ENCODE data around the gene DPF1. TPM values are rescaled to one million over a fixed set of nuclear protein-coding genes. Genes with fewer than 3 reads are reported as not detected.
A peak's percentile ranks its signal among the peaks of the same experiment; 100 is the strongest.

The DPF1 gene
- total RNA-seq, 1 experiment from 2014 or later = 10.5 TPM

DNA sequence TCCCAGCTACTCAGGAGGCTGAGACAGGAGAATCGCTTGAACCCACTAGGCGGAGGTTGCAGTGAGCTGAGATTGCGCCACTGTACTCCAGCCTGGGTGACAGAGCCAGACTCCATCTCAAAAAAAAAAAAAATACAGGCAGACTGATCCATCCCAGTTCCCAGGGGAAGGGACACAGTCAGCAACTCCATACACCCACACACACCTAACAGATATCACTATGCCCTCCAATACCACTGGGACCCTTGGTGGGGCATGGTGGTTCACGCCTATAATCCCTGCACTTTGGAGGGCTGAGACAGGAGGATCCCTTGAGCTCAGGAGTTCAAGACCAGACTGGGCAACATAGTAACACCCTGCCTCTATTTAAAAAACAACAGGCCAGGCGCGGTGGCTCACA, 2.6 kb downstream of the DPF1 start:
- H3K4me1 ChIP-seq (replicated peaks) = peaks cover 9% of the 10 kb centered on the region
- H3K36me3 ChIP-seq = peaks cover 17% of the 10 kb centered on the region
- no peaks in the 10 kb centered on the region for H3K27me3 ChIP-seq (replicated peaks)
- H3K27ac ChIP-seq = no peak overlapping the region
- no peaks in the 10 kb centered on the region for H3K9me3 ChIP-seq (replicated peaks)
- no peak overlapping the region for H3K4me3 ChIP-seq
- DNase-seq (ENCODE audit: low read depth in 1 of 2, low spot score in 2 of 2) = no peak

DNA sequence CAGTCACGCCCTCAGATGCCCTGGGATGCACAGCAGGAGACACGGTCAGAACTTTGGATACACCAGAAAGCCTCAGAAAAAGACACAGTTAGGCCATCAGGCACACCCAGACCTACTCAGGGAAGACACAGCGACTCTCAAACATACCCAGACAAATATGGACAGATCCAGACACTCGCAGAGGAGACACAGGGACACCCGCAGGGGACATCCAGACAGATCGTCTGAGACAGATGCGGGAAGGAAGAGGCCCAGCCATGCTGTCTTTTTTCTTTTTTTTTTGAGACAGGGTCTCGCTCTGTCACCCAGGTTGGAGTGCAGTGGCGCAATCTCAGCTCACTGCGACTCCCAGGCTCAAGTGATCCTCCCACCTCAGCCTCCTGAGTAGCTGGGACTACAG, 4.8 kb downstream of the DPF1 start:
- peaks cover 20% of the 10 kb centered on the region for H3K36me3 ChIP-seq
- H3K4me3 ChIP-seq = no peak overlapping the region
- H3K4me1 ChIP-seq (replicated peaks) = peaks cover 9% of the 10 kb centered on the region
- no peaks in the 10 kb centered on the region for H3K27me3 ChIP-seq (replicated peaks)
- no peaks in the 10 kb centered on the region for H3K9me3 ChIP-seq (replicated peaks)
- no peak for DNase-seq (ENCODE audit: low read depth in 1 of 2, low spot score in 2 of 2)
- no peak overlapping the region for H3K27ac ChIP-seq

DNA sequence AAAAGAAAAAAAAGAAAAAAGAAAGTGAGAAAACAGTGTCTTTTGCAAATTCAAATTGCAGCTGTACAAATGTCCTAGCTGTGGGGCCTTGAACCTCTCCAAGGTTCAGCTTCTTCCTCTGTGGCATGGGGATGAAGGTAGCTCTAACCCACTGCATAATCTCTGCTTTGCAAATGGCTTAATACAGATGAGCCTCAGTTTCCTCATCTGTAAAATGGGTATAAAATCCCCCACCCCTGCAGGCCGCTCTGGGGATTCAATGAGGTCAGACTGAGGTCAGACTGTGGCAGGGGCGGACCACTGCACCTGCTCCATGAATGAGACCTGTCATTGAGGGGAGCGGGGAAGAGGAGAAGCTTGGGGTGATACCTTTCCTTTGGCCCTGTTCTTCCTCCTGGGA, 5.8 kb downstream of the DPF1 start:
- H3K36me3 ChIP-seq = peaks cover 24% of the 10 kb centered on the region

DNA sequence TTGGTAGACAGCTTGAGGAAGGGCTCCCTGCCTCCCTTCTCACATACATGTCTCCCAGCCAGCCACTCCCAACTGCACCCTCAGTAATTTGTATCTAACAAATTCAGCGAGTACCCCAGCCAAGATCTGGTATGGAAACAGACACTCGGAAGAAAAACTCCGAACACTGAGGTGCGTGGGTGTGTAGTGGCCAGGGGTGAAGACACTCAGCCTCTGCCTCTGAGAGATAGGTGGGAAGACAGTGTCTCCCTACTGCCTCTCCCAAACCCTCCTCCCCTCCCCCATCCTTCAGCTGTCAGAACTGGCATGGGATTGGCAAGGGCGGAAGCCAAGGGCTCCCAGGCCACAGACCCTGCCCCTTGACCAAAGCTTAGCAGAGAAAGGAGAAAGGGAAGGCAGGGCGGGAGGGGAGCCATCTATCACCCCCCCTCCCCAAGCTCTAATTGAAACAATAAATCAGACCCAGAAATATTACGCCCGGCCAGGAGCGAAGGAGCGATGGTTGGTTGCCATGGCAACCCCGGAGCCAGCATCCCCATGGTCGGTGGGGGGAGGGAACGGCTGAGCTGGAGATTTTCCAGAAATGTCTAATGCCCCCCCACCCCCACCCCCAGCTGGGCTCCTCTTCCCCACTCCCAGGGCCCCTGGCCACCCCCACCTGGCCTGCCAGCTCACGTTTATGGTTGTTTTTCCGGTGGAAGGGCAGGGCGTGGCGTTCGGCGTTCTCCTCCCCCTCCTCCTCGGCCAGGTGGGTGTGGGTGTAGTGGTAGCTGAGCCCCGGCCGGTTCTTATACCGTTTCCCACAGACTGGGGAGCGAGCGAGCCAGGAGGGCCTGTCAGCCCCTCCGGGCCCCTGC, 7.0 kb downstream of the DPF1 start:
- no peak for DNase-seq (ENCODE audit: low read depth in 1 of 2, low spot score in 2 of 2)
- Histone ChIP-seq H3K4me1 (replicated peaks) (peaks cover 8% of the 10 kb centered on the region), H3K9me3 (replicated peaks) (no peaks in the 10 kb centered on the region), H3K4me3 (no peak overlapping the region), H3K27me3 (replicated peaks) (no peaks in the 10 kb centered on the region), H3K27ac (no peak overlapping the region), H3K36me3 (peaks cover 24% of the 10 kb centered on the region)

More for the DNA sequence above, 5.8 kb downstream of the DPF1 start:
- Histone ChIP-seq H3K27ac (no peak overlapping the region), H3K4me3 (no peak overlapping the region), H3K9me3 (replicated peaks) (no peaks in the 10 kb centered on the region), H3K4me1 (replicated peaks) (peaks cover 10% of the 10 kb centered on the region), H3K27me3 (replicated peaks) (no peaks in the 10 kb centered on the region)
- no peak for DNase-seq (ENCODE audit: low read depth in 1 of 2, low spot score in 2 of 2)

DNA sequence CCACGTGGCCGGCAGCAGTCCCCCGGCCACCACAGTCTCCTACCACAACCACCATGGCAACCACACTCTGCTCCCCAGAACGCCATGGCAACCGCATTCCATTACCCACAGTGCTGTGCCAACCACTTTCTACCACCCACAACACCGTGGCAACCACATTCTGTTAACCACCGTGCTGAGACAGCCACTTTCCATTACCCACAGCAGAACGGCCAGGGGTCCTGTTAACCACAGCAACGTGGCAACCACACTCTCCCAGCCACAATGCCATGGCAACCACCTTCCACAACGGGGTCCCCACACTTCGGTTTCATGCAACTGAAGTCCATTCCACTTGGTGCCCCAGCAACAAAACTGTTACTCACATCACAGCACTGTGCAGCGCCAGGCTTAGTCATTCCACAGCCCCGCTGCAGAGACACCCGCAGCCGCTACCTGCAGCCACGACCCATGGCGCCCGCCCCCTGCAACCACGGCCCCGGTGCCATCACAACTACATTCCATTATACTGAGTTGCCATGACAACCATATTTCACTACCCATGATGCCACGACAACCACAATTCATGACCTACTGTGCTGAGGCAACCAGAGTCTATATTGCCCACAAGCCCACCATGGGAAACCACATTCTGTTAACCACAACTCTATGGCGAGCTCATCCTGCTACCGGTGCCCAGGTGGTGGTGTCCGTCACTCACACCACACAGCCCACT, 10.0 kb downstream of the DPF1 start:
- Histone ChIP-seq H3K36me3 (peaks cover 23% of the 10 kb centered on the region), H3K9me3 (replicated peaks) (no peaks in the 10 kb centered on the region), H3K27ac (peak overlapping the region; percentile 47), H3K27me3 (replicated peaks) (no peaks in the 10 kb centered on the region), H3K4me3 (no peak overlapping the region), H3K4me1 (replicated peaks) (peaks cover 8% of the 10 kb centered on the region)
- DNase-seq (ENCODE audit: low read depth in 1 of 2, low spot score in 2 of 2) = peak; percentile 36 to 64

DNA sequence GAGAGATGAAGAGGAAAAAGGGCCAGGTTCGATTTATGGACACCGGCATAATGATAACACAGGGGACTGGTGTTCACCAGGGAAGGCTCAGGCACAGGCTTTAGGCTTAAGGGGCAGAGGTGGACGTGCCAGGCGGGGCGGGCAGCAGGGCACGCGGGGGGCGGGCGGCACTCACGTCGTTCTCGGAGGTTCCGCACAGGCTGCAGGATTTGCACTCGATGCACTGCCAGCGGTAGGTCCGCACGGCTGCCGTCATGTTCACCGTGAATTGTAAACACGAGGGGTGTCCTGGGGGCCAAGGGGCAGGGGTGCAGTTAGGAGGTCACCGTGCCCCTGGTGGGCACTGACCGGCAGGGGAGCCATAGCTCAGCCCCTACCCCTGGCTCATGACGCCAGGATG, 10.6 kb downstream of the DPF1 start:
- Histone ChIP-seq H3K27me3 (replicated peaks) (no peaks in the 10 kb centered on the region), H3K4me3 (no peak overlapping the region), H3K4me1 (replicated peaks) (peaks cover 8% of the 10 kb centered on the region), H3K27ac (peak overlapping the region; percentile 47), H3K36me3 (peaks cover 17% of the 10 kb centered on the region), H3K9me3 (replicated peaks) (no peaks in the 10 kb centered on the region)
- no peak for DNase-seq (ENCODE audit: low read depth in 1 of 2, low spot score in 2 of 2)

DNA sequence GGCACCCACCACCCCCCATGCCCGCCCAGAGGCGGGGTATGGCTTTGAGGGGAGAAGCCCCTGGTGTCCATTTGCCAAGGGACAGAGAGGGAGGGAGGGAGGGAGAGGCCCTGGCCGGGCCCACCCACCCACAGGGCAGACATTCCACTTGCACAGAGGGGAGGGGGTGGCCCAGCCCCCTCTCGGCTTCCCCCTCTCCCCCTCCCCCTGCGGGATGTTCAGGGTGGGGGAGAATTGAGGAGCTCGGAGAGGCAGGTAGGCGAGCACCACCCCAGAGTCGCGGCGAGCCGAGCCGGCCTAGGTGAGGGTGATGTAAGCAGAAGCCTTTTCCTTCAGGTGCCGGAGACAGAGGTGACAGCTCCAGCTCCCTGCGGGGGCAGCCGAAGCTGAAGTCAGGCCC, 12.3 kb downstream of the DPF1 start:
- Histone ChIP-seq H3K4me1 (replicated peaks) (peaks cover 8% of the 10 kb centered on the region), H3K27me3 (replicated peaks) (no peaks in the 10 kb centered on the region), H3K36me3 (peaks cover 7% of the 10 kb centered on the region), H3K27ac (no peak overlapping the region), H3K4me3 (no peak overlapping the region), H3K9me3 (replicated peaks) (no peaks in the 10 kb centered on the region)
- DNase-seq (ENCODE audit: low read depth in 1 of 2, low spot score in 2 of 2) = no peak

DNA sequence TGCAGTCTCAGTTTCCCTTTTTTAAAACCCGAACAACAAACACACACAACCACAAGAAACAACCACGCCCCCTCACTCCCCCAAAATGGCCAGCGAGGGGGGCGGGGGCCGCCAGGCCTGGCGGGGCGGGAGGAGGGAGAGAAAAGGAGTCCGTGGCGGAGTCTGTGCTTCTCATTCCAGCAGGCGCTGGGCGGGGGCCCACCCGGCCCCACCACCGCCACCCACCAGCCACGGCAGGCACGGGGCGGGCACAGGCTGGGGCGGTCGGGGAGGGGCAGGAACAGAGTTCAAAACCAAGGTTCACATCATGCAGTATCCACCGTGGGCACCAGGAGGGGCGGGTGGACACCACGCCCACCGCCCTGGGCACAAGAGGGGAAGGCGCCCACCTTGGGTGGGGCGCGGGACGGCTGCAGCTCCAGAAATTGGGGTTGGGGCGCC, 12.9 kb downstream of the DPF1 start:
- Histone ChIP-seq H3K4me1 (replicated peaks) (peaks cover 8% of the 10 kb centered on the region), H3K27me3 (replicated peaks) (no peaks in the 10 kb centered on the region), H3K4me3 (no peak overlapping the region), H3K36me3 (peaks cover 7% of the 10 kb centered on the region), H3K27ac (no peak overlapping the region), H3K9me3 (replicated peaks) (no peaks in the 10 kb centered on the region)
- no peak for DNase-seq (ENCODE audit: low read depth in 1 of 2, low spot score in 2 of 2)

DNA sequence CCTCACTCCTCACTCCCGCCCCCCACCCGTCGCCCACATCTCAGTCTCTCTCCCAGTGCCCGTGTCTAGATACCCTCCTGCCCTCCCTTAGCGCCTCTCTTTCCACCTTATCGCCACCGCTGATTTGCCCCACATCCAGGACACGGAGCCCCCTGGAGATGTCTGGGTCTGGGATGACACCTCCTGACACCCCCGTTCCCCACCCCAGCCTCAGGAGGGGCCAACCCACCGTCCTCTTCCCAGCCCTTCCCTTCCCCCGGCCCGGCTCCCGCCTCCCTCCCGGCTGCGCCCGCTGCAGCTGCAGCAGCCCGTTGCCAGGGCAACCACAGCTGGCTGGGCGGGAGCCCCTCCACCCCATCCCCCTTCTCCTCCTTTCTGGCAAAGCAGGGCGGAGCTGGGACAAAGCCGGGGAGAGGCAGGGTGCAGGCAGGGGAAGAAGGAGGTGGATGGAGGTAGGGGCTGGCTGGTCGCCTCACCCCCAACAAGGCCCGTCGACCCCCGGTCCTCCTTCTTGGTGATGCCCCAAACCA, 13.5 kb downstream of the DPF1 start:
- Histone ChIP-seq H3K9me3 (replicated peaks) (no peaks in the 10 kb centered on the region), H3K36me3 (peaks cover 7% of the 10 kb centered on the region), H3K4me3 (no peak overlapping the region), H3K27ac (no peak overlapping the region), H3K27me3 (replicated peaks) (no peaks in the 10 kb centered on the region), H3K4me1 (replicated peaks) (peaks cover 8% of the 10 kb centered on the region)
- no peak for DNase-seq (ENCODE audit: low read depth in 1 of 2, low spot score in 2 of 2)

DNA sequence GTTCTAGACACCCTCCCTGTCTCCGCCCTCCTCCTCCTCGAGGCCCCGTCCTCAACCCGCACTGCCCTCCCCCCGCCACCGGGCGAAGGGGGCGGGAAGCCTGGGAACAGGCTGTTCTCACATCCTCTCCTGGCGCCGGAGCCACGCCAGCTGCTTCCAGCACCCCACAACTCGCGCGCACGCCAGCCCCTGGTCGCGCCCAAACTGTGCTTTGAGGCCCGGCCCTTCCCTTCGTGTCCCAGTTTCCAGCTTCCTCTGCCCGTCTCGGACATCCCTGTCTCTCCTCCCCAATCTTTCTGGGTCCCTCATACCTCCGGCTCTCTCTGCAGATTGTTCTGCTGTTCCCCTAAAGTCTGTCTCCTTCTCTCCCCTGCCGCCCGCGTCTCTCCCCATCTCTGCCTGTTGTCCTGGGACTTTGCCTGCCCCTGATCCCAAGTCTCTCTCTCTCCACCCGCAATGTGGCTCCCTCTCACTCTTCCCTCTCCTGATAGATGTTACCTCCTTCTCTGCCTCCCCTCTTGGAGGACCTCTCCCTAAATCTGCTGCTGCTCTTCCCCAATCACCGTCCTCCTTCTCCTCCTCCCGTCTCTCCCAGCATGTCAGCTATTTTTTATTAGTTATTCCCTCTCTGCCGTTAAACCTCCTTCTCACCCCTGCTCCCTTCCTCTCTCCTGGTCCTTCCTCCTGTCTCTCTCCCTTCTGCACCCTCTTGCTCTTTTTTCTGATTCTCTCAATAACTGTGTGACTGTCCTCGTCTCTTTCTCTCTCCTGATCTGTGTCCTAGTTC, 14.2 kb downstream of the DPF1 start:
- Histone ChIP-seq H3K27me3 (replicated peaks) (no peaks in the 10 kb centered on the region), H3K4me3 (no peak overlapping the region), H3K27ac (no peak overlapping the region), H3K9me3 (replicated peaks) (no peaks in the 10 kb centered on the region), H3K36me3 (peaks cover 7% of the 10 kb centered on the region), H3K4me1 (replicated peaks) (peaks cover 8% of the 10 kb centered on the region)
- no peak for DNase-seq (ENCODE audit: low read depth in 1 of 2, low spot score in 2 of 2)

DNA sequence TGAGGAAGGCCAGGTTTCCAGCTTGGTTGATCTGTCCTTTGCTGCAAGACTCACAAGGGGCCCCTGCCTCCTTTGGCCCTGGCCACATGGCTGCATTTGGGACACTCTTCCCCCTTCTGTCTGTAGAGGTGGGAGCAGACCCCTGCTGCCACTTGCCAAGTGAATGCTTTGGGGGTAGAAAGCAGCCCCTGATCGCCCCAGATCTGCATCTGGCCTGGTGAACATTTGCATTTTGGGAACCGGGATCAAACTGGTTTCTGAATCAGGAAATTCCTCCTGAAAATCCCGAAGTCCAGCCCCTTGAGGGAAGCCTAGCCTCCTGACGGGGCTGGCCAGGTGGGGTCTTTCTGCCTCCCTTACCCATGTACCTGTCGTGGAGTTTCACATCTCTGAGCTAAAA, 14.9 kb downstream of the DPF1 start:
- no peak overlapping the region for H3K4me3 ChIP-seq
- no peak overlapping the region for H3K27ac ChIP-seq
- H3K9me3 ChIP-seq (replicated peaks) = no peaks in the 10 kb centered on the region
- no peaks in the 10 kb centered on the region for H3K27me3 ChIP-seq (replicated peaks)
- peaks cover 4% of the 10 kb centered on the region; the same call in 1 of the 2 replicates for H3K36me3 ChIP-seq
- no peak for DNase-seq (ENCODE audit: low read depth in 1 of 2, low spot score in 2 of 2)
- peaks cover 5% of the 10 kb centered on the region for H3K4me1 ChIP-seq (replicated peaks)

DNA sequence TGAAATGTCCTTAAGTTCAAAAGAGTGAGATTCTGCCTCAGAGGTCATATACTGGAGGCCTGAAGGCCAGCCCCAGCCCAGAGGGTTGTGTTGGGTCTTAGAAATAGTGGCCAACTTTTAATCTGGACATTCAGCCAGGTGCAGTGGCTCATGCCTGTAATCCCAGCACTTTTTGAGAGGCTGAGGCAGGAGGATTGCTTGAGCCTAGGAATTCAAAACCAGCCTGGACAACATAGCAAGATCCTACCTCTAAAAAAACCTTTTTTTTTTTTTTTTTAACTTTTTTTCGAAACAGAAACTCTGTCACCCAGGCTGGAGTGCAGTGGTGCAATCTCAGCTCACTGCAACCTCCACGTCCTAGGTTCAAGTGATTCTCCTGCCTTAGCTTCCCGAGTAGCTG, 15.5 kb downstream of the DPF1 start:
- Histone ChIP-seq H3K36me3 (no peaks in the 10 kb centered on the region; the same call in 1 of the 2 replicates), H3K4me3 (no peak overlapping the region), H3K27ac (no peak overlapping the region), H3K27me3 (replicated peaks) (no peaks in the 10 kb centered on the region), H3K4me1 (replicated peaks) (no peaks in the 10 kb centered on the region; the same call in 1 of the 2 replicates), H3K9me3 (replicated peaks) (no peaks in the 10 kb centered on the region)
- DNase-seq (ENCODE audit: low read depth in 1 of 2, low spot score in 2 of 2) = no peak

DNA sequence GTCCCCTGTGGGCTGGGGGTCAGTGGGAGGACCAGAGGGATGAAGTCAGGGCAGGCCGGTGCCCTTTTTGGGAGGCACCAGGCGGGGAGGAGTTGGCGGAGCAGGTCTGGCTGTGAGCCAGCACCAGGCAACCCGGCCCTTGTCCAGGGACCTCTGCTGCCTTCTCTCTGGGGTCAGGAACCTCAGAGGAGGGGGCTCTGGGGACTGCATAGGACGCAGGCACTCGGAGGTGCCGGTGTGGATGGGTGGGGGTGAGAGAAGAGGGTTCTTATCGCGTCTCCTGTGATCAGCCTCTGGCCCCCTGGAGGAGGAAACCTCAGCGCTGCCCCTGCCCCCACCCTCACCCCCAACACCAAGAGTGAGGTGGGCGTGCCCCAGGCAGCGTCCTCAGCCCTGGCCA, 16.5 kb downstream of the DPF1 start:
- Histone ChIP-seq H3K27ac (no peak overlapping the region), H3K4me1 (replicated peaks) (no peaks in the 10 kb centered on the region), H3K4me3 (no peak overlapping the region), H3K36me3 (no peaks in the 10 kb centered on the region; the same call in 1 of the 2 replicates), H3K27me3 (replicated peaks) (no peaks in the 10 kb centered on the region), H3K9me3 (replicated peaks) (no peaks in the 10 kb centered on the region)
- DNase-seq (ENCODE audit: low read depth in 1 of 2, low spot score in 2 of 2) = no peak

All from SJSA1 (cell line).